Lung (tissue), 12 donors: ENCODE results near the gene SMIM20. TPM values are rescaled to one million over a fixed set of nuclear protein-coding genes. Genes with fewer than 3 reads are reported as not detected.

Source experiments
- ATAC-seq: fragments of 200-7000 bp; cut with Tn5 transposase; one replicate; pipeline ENCODE4 v1.9.1; 2020; ENCODE audit warnings: moderate number of reproducible peaks; ENCODE audit not compliant: insufficient read depth, low FRiP score
- DNase-seq, 3 donors: peaks; one replicate each; pipeline ENCODE4 v3.0.0-alpha.2; 2013 to 2017
- H3K27ac ChIP-seq, 2 donors: one replicate each; pipeline ENCODE4 v1.5.1; 2013; ENCODE audit warnings: mild to moderate bottlenecking in 2 of 2, moderate library complexity in 2 of 2, control low read depth in 1 of 2, inconsistent platforms in 1 of 2, low read depth in 1 of 2, low read length in 1 of 2
- H3K27me3 ChIP-seq, 3 donors: one replicate each; pipeline ENCODE4 v1.5.1; 2013; ENCODE audit warnings: low read length in 2 of 3; ENCODE audit not compliant: control insufficient read depth in 3 of 3, insufficient read depth in 3 of 3
- H3K36me3 ChIP-seq, 4 donors: one replicate each; pipeline ENCODE4 v1.5.1; 2013; ENCODE audit warnings: low read length in 4 of 4, mild to moderate bottlenecking in 1 of 4, moderate library complexity in 1 of 4; ENCODE audit not compliant: control insufficient read depth in 4 of 4, insufficient read depth in 4 of 4
- H3K4me1 ChIP-seq, 5 donors: one replicate each; pipeline ENCODE4 v1.5.1; 2013; ENCODE audit warnings: low read length in 5 of 5, mild to moderate bottlenecking in 2 of 5, moderate library complexity in 1 of 5; ENCODE audit not compliant: control insufficient read depth in 5 of 5, insufficient read depth in 5 of 5
- H3K4me3 ChIP-seq: one replicate; pipeline ENCODE4 v1.5.1; 2013; ENCODE audit warnings: mild to moderate bottlenecking, control low read depth, moderate library complexity
- H3K9ac ChIP-seq, 2 donors: one replicate each; pipeline ENCODE4 v1.5.1; 2013; ENCODE audit warnings: low read length in 2 of 2, control low read depth in 1 of 2; ENCODE audit not compliant: insufficient read depth in 1 of 2
- H3K9me3 ChIP-seq, 4 donors: one replicate each; pipeline ENCODE4 v1.5.1; 2013; ENCODE audit warnings: low read length in 3 of 4, mild to moderate bottlenecking in 1 of 4, moderate library complexity in 1 of 4; ENCODE audit not compliant: control insufficient read depth in 4 of 4, insufficient read depth in 3 of 4
- CTCF ChIP-seq: IDR thresholded peaks from 2 replicates; pipeline ENCODE4 v1.5.1; 2012; ENCODE audit warnings: mild to moderate bottlenecking; ENCODE audit errors: control extremely low read depth, extremely low read depth
- WGBS, 2 donors: extraction: QIAGEN DNeasy Blood & Tissue Kit; methylation state at CpG; one replicate each; pipeline ENCODE4 v1.1.7; 2013; 5-methylcytosine and 5-hydroxymethylcytosine counted together
- polyA plus RNA-seq, 2 donors: library from polyadenylated mRNA; stranded (reverse); fragments of 200-250 nt; gene quantifications; one replicate each; pipeline ENCODE4 v1.2.1, GENCODE V29; 2013
- total RNA-seq, 2 donors: library from RNA; depleted of rRNA in 1 of 2; stranded (reverse); fragments of >200 nt in 1 of 2; gene quantifications; one replicate each; pipeline ENCODE4 v1.2.1, GENCODE V29; 2014 to 2021
- donor health status: control.
- donor health status: control.
- donor health status: Bipolar disorder and iron deficiency.
- donor health status: healthy.
- donor health status: DM: yes; HTN: yes; CAD: no.

Gene SMIM20
- total and polyA plus RNA-seq, 4 donors, result 21.9 to 30.7 (median 26.8) TPM

GRCh38 chr4:25976780-25977179, 62.8 kb downstream of the SMIM20 start:
- no peak for TF ChIP-seq CTCF
- DNase-seq (no peak), ATAC-seq (no peak)
- Histone ChIP-seq H3K27me3 (no peaks in the 10 kb centered on the region), H3K27ac (no peak overlapping the region), H3K9me3 (no peaks in the 10 kb centered on the region), H3K36me3 (no peaks in the 10 kb centered on the region), H3K9ac (no peak overlapping the region), H3K4me1 (peaks cover 0 to 3% (median 0%) of the 10 kb centered on the region in 5 donors), H3K4me3 (no peak overlapping the region)
- 77 to 95% methylated on average over 7 of the region's 7 CpGs for WGBS, 2 donors

DNA sequence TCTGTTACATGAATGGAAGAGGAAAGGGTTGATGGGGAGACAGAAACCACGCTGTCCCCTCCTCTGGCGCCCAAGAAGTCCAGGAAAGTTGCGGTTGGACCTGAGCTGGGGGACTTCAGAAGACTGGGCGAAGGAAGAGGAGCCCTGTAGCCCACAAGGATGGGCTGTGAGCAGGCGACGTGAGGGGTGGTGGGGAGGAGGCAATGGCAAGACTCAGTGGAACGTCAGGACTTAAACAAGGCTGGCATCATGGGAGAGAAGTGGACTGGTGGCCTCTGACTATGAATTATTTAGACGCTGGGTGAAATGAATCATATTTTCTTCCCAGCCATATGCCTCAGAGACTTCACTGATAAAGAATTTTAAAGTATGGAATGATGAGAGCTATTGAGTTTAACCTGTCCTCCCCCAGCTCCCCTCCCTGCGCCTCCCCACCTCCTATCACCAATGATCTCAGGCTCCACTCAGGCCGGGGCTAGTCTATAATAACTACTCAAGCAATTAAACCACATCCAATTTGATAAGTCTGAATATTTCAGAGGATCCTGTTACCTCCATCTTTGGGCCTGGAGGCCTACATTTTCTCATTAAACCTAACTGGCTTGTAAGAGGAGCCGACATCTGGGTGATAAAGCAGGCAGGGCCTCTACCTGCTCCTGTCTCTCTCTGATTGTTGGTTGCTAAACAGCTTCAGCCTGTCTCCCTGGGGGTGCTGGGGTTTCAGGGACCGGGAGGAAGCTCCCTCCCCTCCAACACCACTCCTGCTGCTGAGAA, 63.6 kb downstream of the SMIM20 start:
- no peaks in the 10 kb centered on the region for H3K27me3 ChIP-seq
- H3K4me3 ChIP-seq, result no peak overlapping the region
- H3K36me3 ChIP-seq, result no peaks in the 10 kb centered on the region
- 89% methylated on average over 12 of the region's 12 CpGs for WGBS, 2 donors
- no peaks in the 10 kb centered on the region for H3K9me3 ChIP-seq
- no peak for TF ChIP-seq CTCF
- H3K27ac ChIP-seq, result no peak overlapping the region
- H3K4me1 ChIP-seq, result peaks cover 0 to 3% (median 0%) of the 10 kb centered on the region in 5 donors
- no peak for ATAC-seq
- H3K9ac ChIP-seq, result no peak overlapping the region
- no peak for DNase-seq

- no peaks in the 10 kb centered on the region for H3K9me3 ChIP-seq
- no peak overlapping the region for H3K4me3 ChIP-seq
- H3K27ac ChIP-seq, result no peak overlapping the region
- ATAC-seq (no peak), DNase-seq (no peak)
- WGBS, 2 donors, result 54 to 81% methylated on average over 8 of the region's 8 CpGs
- no peak for TF ChIP-seq CTCF
- peaks cover 0 to 3% (median 0%) of the 10 kb centered on the region in 5 donors for H3K4me1 ChIP-seq
- H3K9ac ChIP-seq, result no peak overlapping the region
- no peaks in the 10 kb centered on the region for H3K36me3 ChIP-seq
- H3K27me3 ChIP-seq, result no peaks in the 10 kb centered on the region
These were observed 64.3 kb downstream of the SMIM20 start for GRCh38 chr4:25978327-25978726.

Other genes starting within 250 kb of the SMIM20 start
- 10 to 100 TPM; 75.8 to 93.3 TPM for gene SEL1L3, start 51.2 kb upstream of the SMIM20 start, total RNA-seq
- 10 to 100 TPM; 29.2 to 38.3 TPM for gene SEL1L3, start 51.2 kb upstream of the SMIM20 start, polyA plus RNA-seq